ELR (cell line): Measurements from ENCODE around the gene RFC2.
A peak's percentile ranks its signal among the peaks of the same experiment; 100 is the strongest.

Experiments
- DNase-seq: peaks from one replicate; pipeline ENCODE4 v3.0.0-alpha.2; 2015; ENCODE audit warnings: low read depth

RFC2 gene

GRCh38 chr7:74190259-74190658 lies 63.9 kb downstream of the RFC2 start:
- no peak for DNase-seq

GRCh38 chr7:74187915-74188675 lies 66.1 kb downstream of the RFC2 start:
- peak; percentile 62 for DNase-seq

GRCh38 chr7:74185636-74186035 lies 68.6 kb downstream of the RFC2 start:
- no peak for DNase-seq

DNA sequence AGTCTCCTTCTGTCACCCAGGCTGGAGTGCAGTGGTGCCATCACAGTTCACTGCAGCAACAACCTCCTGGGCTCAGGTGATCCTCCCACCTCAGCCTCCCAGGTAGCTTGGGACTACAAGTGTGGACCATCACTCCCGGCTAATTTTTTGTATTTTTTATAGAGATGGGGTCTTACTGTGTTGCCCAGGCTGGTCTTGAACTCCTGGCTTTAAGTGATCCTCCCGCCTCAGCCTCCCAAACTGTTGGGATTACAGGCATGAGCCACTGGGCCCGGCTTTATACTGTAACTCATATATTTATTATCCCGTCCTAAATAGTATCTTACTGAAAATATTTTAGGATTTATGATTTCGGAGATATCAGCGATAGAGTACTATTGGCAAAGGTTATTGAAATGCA lies 69.2 kb downstream of the RFC2 start:
- DNase-seq: no peak

DNA sequence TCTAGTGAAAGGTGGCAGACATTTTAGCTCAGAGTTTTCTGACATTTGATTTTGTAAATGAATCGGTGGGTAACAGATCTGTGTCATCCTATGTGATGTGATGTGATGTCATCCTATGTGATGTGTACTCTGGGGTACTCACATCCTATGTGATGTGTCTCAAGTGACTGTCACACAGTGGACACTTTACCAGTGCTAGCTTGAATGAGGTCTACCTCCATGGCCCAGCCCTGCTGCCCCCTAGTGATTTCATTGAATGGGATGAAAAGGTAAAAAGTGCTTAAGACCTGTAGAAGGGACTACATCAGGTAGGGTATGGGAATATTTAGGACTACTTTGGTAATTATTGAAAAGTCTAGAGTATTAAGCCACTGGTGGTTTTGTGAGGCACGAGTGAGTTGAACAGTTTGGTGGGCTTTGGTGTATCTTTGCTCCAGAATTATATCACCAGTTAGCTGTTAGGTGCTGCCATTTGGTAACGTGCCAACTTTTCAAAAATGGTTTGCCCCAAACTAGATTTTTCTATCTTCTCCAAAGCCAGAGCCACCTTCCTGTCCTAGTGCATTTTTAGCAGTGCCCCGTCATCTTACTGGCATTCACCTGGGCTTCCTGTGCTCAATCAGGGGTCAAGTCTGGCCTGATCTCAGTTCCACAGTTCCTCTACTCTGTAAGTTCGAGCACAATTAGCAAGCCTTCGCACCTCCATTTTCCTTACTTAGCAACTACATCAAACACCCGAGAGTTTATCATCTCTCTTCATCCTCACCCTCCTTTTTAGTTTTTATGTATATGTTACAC lies 70.3 kb downstream of the RFC2 start:
- peak; percentile 54 for DNase-seq

GRCh38 chr7:74183142-74183541 lies 71.1 kb downstream of the RFC2 start:
- no peak for DNase-seq

DNA sequence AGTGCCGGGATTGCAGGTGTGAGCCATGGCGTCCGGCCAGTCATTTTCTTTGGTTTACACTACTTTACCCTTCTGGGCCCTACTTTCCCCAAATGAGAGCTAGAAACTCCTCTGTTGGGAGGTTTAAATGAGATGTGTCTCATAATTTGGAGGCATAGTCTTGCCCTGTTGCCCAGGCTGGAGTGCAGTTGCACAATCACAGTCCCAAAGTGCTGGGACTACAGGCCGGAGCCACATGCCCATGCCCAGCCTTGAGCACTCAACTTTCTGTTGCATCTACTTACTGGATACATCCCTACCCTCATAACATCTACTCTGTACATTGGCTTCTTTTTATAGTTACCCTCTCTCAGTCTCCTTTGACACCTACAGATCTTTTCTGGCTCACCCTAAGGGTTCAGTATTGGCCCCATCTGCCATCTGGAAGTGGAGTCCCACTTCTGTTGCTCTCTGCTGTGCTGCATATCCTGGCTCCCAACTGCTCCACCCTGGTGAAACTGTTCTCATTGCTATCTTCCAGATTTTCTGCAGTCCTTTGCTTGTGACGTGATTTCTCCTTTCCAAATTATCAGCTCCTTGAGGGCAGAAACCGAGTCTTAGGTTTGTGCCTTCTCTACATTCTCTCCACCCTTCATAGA lies 71.6 kb downstream of the RFC2 start:
- DNase-seq: no peak

DNA sequence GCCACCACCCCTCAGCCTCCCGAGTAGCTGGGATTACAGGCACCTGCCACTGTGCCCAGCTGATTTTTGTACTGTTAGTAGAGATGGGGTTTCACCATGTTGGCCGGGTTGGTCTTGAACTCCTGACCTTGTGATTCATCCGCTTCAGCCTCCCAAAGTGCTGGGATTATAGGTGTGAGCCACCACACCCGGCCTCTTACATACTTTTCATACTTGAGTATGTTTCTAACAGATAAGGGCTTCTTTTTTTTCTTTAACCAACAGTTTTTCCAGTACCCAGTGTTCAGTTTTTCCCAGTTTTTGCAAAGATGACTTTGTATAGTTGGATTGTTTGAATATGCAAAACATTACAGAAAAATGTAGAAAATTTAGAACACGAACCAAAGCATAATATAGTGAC lies 72.4 kb downstream of the RFC2 start:
- DNase-seq: no peak
